Panc1 (cell line): ENCODE results near the gene RPL26.

Experiments used
- REST ChIP-seq, 2 experiments: IDR thresholded peaks; 2 replicates each; pipeline ENCODE4 v1.6.1; 2011 to 2012; ENCODE audit warnings: low read depth in 2 of 2, control low read depth in 1 of 2, low read length in 1 of 2, mild to moderate bottlenecking in 1 of 2, moderate library complexity in 1 of 2; ENCODE audit not compliant: insufficient read depth in 1 of 2
- TF ChIP-seq, protein P1 (sequence below): fragments of 450-650 bp; IDR thresholded peaks from 2 replicates; pipeline ENCODE4 v1.5.1; 2017; ENCODE audit warnings: mild to moderate bottlenecking

DNA sequence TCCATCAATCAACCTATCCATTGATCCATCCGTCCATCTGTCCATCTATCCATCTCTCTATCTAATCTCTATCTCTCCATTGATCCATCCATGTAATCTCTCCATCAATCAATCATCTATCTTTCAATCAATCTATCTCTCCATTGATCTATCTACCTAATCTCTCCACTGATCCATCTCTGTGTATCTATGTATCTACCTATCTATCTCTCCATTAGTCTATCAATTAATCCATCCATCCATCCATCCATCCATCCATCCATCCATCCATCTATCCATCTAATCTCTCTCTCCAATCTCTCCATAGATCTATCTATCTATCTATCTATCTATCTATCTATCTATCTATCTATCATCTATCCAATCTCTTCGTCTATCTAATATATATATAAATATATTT is 18.1 kb upstream of the RPL26 start:
- TF ChIP-seq, protein P1, sequence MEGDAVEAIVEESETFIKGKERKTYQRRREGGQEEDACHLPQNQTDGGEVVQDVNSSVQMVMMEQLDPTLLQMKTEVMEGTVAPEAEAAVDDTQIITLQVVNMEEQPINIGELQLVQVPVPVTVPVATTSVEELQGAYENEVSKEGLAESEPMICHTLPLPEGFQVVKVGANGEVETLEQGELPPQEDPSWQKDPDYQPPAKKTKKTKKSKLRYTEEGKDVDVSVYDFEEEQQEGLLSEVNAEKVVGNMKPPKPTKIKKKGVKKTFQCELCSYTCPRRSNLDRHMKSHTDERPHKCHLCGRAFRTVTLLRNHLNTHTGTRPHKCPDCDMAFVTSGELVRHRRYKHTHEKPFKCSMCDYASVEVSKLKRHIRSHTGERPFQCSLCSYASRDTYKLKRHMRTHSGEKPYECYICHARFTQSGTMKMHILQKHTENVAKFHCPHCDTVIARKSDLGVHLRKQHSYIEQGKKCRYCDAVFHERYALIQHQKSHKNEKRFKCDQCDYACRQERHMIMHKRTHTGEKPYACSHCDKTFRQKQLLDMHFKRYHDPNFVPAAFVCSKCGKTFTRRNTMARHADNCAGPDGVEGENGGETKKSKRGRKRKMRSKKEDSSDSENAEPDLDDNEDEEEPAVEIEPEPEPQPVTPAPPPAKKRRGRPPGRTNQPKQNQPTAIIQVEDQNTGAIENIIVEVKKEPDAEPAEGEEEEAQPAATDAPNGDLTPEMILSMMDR: no peak
- no peak for TF ChIP-seq REST (IDR thresholded peaks at IDR 0.05; ENCODE audit: insufficient read depth in 1 of 2, low read depth in 2 of 2, low read length in 1 of 2)
